IMR-90 (cell line): ENCODE results near the gene GK. TPM values are rescaled to one million over a fixed set of nuclear protein-coding genes. Genes with fewer than 3 reads are reported as not detected.
A peak's percentile ranks its signal among the peaks of the same experiment; 100 is the strongest.

Experiments
- ATAC-seq: fragments of 200-7000 bp; cut with Tn5 transposase; 2 replicates; pipeline ENCODE4 v1.9.1; 2020; ENCODE audit warnings: low read depth, mild to moderate bottlenecking, moderate library complexity
- Bru-seq: library from RNA; stranded (reverse); fragments of 400-500 nt; gene quantifications from one replicate; lab custom pipeline; 2021; lab: Mats Ljungman, UMichigan
- BruChase-seq, 2 experiments: library from RNA; stranded (reverse); fragments of 400-500 nt; gene quantifications; one replicate each; lab custom pipeline; 2021; lab: Mats Ljungman, UMichigan
- BruUV-seq: library from RNA; stranded (reverse); fragments of 400-500 nt; replicated peaks from 2 replicates; lab custom pipeline; 2021; lab: Mats Ljungman, UMichigan
- CTCF ChIA-PET: fragments of 300-600 bp; formaldehyde crosslinking; extraction: SDS; loops from one replicate; lab custom pipeline; 2021; ENCODE audit warnings: antibody characterized with exemption; lab: Yijun Ruan, JAX
- POLR2A ChIA-PET: fragments of 300-600 bp; sonication (Branson Sonifier 250); formaldehyde crosslinking; loops from one replicate; lab custom pipeline; 2022; ENCODE audit warnings: antibody characterized with exemption; ENCODE audit not compliant: unreplicated experiment; lab: Charles Lee
- DNase-seq: peaks from one replicate; pipeline ENCODE4 v3.0.0; 2013
- H2AFZ ChIP-seq: replicated peaks from 2 replicates; pipeline ENCODE3; 2013; ENCODE audit warnings: low read length, mild to moderate bottlenecking; ENCODE audit not compliant: poor library complexity
- H2AK5ac ChIP-seq: 2 replicates; pipeline ENCODE4 v1.6.1; 2013; ENCODE audit warnings: low read depth, low read length, inconsistent platforms
- H2AK9ac ChIP-seq: replicated peaks from 2 replicates; pipeline ENCODE3; 2013; ENCODE audit warnings: mild to moderate bottlenecking, low read depth, low read length, moderate library complexity; ENCODE audit not compliant: poor library complexity
- H2BK120ac ChIP-seq: 2 replicates; pipeline ENCODE4 v1.6.1; 2013; ENCODE audit warnings: low read depth, low read length, inconsistent platforms
- H2BK15ac ChIP-seq: 3 replicates; pipeline ENCODE4 v1.6.1; 2013; ENCODE audit warnings: low read depth, low read length, inconsistent platforms
- H2BK20ac ChIP-seq: 2 replicates; pipeline ENCODE4 v1.6.1; 2013; ENCODE audit warnings: low read depth, mild to moderate bottlenecking, inconsistent platforms, low read length, moderate library complexity
- H2BK5ac ChIP-seq: 2 replicates; pipeline ENCODE4 v1.6.1; 2013; ENCODE audit warnings: mild to moderate bottlenecking, low read depth, low read length, inconsistent platforms; ENCODE audit not compliant: poor library complexity, severe bottlenecking
- H3K14ac ChIP-seq: replicated peaks from 2 replicates; pipeline ENCODE4 v1.6.1; 2013; ENCODE audit warnings: low read depth, low read length, inconsistent platforms
- H3K18ac ChIP-seq: 2 replicates; pipeline ENCODE4 v1.6.1; 2013; ENCODE audit warnings: low read depth, low read length, control low read depth
- H3K23ac ChIP-seq: 2 replicates; pipeline ENCODE4 v1.6.1; 2013; ENCODE audit warnings: low read depth, low read length, inconsistent platforms
- H3K27ac ChIP-seq: 2 replicates; pipeline ENCODE4 v1.5.1; 2013; ENCODE audit warnings: mild to moderate bottlenecking, control low read depth, low read length; ENCODE audit not compliant: insufficient read depth
- H3K27me3 ChIP-seq: 2 replicates; pipeline ENCODE4 v1.6.1; 2013; ENCODE audit warnings: low read length; ENCODE audit not compliant: control insufficient read depth, insufficient read depth
- H3K36me3 ChIP-seq: 2 replicates; pipeline ENCODE4 v1.6.1; 2013; ENCODE audit warnings: low read length, mixed read lengths; ENCODE audit not compliant: control insufficient read depth, insufficient read depth
- H3K4ac ChIP-seq: 2 replicates; pipeline ENCODE4 v1.6.1; 2013; ENCODE audit warnings: low read depth, low read length, inconsistent platforms
- H3K4me1 ChIP-seq: 2 replicates; pipeline ENCODE4 v1.6.1; 2013; ENCODE audit warnings: low read length, mixed read lengths; ENCODE audit not compliant: control insufficient read depth, insufficient read depth
- H3K4me2 ChIP-seq: 2 replicates; pipeline ENCODE4 v1.6.1; 2013; ENCODE audit warnings: low read depth, mild to moderate bottlenecking, control low read depth, low read length, moderate library complexity
- H3K4me3 ChIP-seq: 2 replicates; pipeline ENCODE4 v1.5.1; 2013; ENCODE audit warnings: low read depth, mild to moderate bottlenecking, control low read depth, low read length, moderate library complexity; ENCODE audit not compliant: insufficient read depth
- H3K56ac ChIP-seq: 2 replicates; pipeline ENCODE4 v1.6.1; 2013; ENCODE audit warnings: low read length, inconsistent platforms; ENCODE audit not compliant: insufficient read depth; ENCODE audit errors: extremely low read depth
- H3K79me1 ChIP-seq, 2 experiments: 2 replicates each; pipeline ENCODE4 v1.6.1; 2013; ENCODE audit warnings: low read length in 2 of 2, inconsistent platforms in 1 of 2, low read depth in 1 of 2
- H3K9ac ChIP-seq: 2 replicates; pipeline ENCODE4 v1.6.1; 2013; ENCODE audit warnings: low read depth, low read length, control low read depth
- H3K9me1 ChIP-seq: 2 replicates; pipeline ENCODE4 v1.6.1; 2013; ENCODE audit warnings: low read length, inconsistent platforms; ENCODE audit not compliant: insufficient read depth
- H3K9me3 ChIP-seq: 2 replicates; pipeline ENCODE4 v1.6.1; 2013; ENCODE audit warnings: low read length; ENCODE audit not compliant: control insufficient read depth, insufficient read depth
- H4K20me1 ChIP-seq: 2 replicates; pipeline ENCODE4 v1.6.1; 2013; ENCODE audit warnings: low read length, inconsistent platforms; ENCODE audit not compliant: insufficient read depth
- H4K5ac ChIP-seq: 2 replicates; pipeline ENCODE4 v1.6.1; 2013; ENCODE audit warnings: mild to moderate bottlenecking, low read depth, low read length, control low read depth
- H4K8ac ChIP-seq, 2 experiments: 2 replicates each; pipeline ENCODE4 v1.6.1; 2013; ENCODE audit warnings: low read depth in 2 of 2, low read length in 2 of 2, control low read depth in 1 of 2, inconsistent platforms in 1 of 2
- H4K91ac ChIP-seq: 2 replicates; pipeline ENCODE4 v1.6.1; 2013; ENCODE audit warnings: low read depth, low read length, inconsistent platforms; ENCODE audit not compliant: insufficient read depth
- POLR2A ChIP-seq: IDR thresholded peaks from 2 replicates; pipeline ENCODE4 v1.6.1; 2012; ENCODE audit warnings: mild to moderate bottlenecking, low read depth, low read length
- RCOR1 ChIP-seq: IDR thresholded peaks from 2 replicates; pipeline ENCODE4 v1.6.1; 2012; ENCODE audit warnings: mild to moderate bottlenecking, low read length, improper control_type of control experiment; ENCODE audit not compliant: insufficient replicate concordance
- whole genome bisulfite sequencing, 2 experiments: methylation state at CpG; one replicate each; pipeline versions ENCODE4 v1.1.5 to v1.1.7; 2013; ENCODE audit warnings: missing lambda C conversion rate in 2 of 2; ENCODE audit not compliant: insufficient read length in 1 of 2; ENCODE audit errors: extremely low coverage in 2 of 2; 5-methylcytosine and 5-hydroxymethylcytosine counted together
- dilution Hi-C: fragments of 300-500 bp; cut with HindIII; formaldehyde crosslinking; loops from one replicate; pipeline ENCODE4 v1.14.3; 2018; ENCODE audit warnings: low sequenced_read_pairs; ENCODE audit not compliant: unreplicated experiment
- in situ Hi-C: fragments of 300-500 bp; cut with MboI; formaldehyde crosslinking; loops from 3 replicates; pipeline ENCODE4 v1.14.3; 2019; ENCODE audit warnings: low sequenced_read_pairs, inconsistent platforms, mixed read lengths
- intact Hi-C: fragments of 100-400 bp; cut with micrococcal nuclease; formaldehyde crosslinking; loops from 2 replicates; pipeline ENCODE4 v1.10.0; 2022
- long read RNA-seq: library from polyadenylated mRNA; unstranded; transcript quantifications from one replicate; pipeline ENCODE4 v2.0.0, GENCODE V29; 2021; ENCODE audit not compliant: unreplicated experiment
- polyA plus RNA-seq, 3 experiments: library from polyadenylated mRNA; depleted of rRNA; stranded (reverse); fragments of >200 nt; gene quantifications; 2 replicates each; pipeline ENCODE4 v1.2.3, GENCODE V29; 2012; ENCODE audit warnings: low replicate concordance in 1 of 3
- total RNA-seq: library from RNA; depleted of rRNA; stranded (reverse); fragments of >200 nt; gene quantifications from 2 replicates; pipeline ENCODE4 v1.2.3, GENCODE V29; 2012; rRNA removed

GK gene
- total RNA-seq: 9.3 and 12.2 TPM in 2 replicates
- 5.5 and 7.6 TPM in 2 replicates for polyA plus RNA-seq (2012; rRNA removed)
- 1.4 and 1.5 TPM in 2 replicates for polyA plus RNA-seq (2012; cell fraction: cytosol; rRNA removed)
- polyA plus RNA-seq (2012; cell fraction: nucleus; rRNA removed; ENCODE audit: low replicate concordance): 3.9 and 21.6 TPM in 2 replicates
- percentile 87 among the genes with signal in this experiment for Bru-seq, nascent RNA
- percentile 89 among the genes with signal in this experiment for BruChase-seq, experiment 1, labeled RNA remaining after a 6-hour chase
- BruChase-seq, experiment 2, labeled RNA remaining after a 2-hour chase: percentile 93 among the genes with signal in this experiment
- long read RNA-seq, transcript GK-203 (20 exons, 3,707 nt): major isoform, 45 of 74 reads
- long read RNA-seq, transcript GK-204 (19 exons, 2,063 nt): minor isoform, 5 of 74 reads
- long read RNA-seq, partial matches to known transcripts: 9 of 74 reads
- long read RNA-seq, other reads (novel, unspliced or antisense): 15 of 74 reads

- no peaks in the 10 kb centered on the region for H3K27me3 ChIP-seq
- peak within 1 kb of the TSS; percentile 80 for H2AK9ac ChIP-seq
- BruUV-seq: no TSS peak
- H3K9me3 ChIP-seq: no peaks in the 10 kb centered on the region
- peak within 1 kb of the TSS; percentile 97 for H2AFZ ChIP-seq
- CTCF ChIA-PET: interaction anchor here (0.6 to 0.9 kb wide), 2 partner anchors 18 to 705 kb away, joined by 3 read pairs; no protein-coding TSS in a partner anchor
- peak within 1 kb of the TSS in 1 of 2 experiments; percentile 75; a peak in 3 of 4 replicates for H4K8ac ChIP-seq
- in situ Hi-C loops: no loop called here
- TF ChIP-seq POLR2A: peak; percentile 68
- no peak for TF ChIP-seq RCOR1
- peak within 1 kb of the TSS; percentile 80 for H3K4ac ChIP-seq
- peak within 1 kb of the TSS; percentile 57; the same call in 1 of the 2 replicates for H2BK120ac ChIP-seq
- H4K91ac ChIP-seq: peak within 1 kb of the TSS; percentile 44; the same call in 1 of the 2 replicates
- POLR2A ChIA-PET: no interaction called here
- H2BK20ac ChIP-seq: peak within 1 kb of the TSS; percentile 28; the same call in 1 of the 2 replicates
- peak within 1 kb of the TSS; percentile 75 for H3K27ac ChIP-seq
- peak within 1 kb of the TSS; percentile 71 for H2BK5ac ChIP-seq
- dilution Hi-C loops: no loop called here
- peaks cover 0 to 8% of the 10 kb centered on the region in 2 experiments; a peak in 1 of 4 replicates for H3K79me1 ChIP-seq
- no peaks in the 10 kb centered on the region; the same call in 1 of the 2 replicates for H3K36me3 ChIP-seq
- DNase-seq (peak; percentile 12), ATAC-seq (peak; percentile 2)
- peak within 1 kb of the TSS; percentile 89 for H3K4me3 ChIP-seq
- peak within 1 kb of the TSS; percentile 27 for H3K18ac ChIP-seq
- no peaks in the 10 kb centered on the region; the same call in 1 of the 2 replicates for H3K9me1 ChIP-seq
- peak within 1 kb of the TSS; percentile 75 for H3K4me2 ChIP-seq
- intact Hi-C loops: loop anchor here (10.0 kb wide), 1 partner anchor 79 kb away; the partner anchor contains the start of gene TASL
- H4K5ac ChIP-seq: peak within 1 kb of the TSS; percentile 39
- no peaks in the 10 kb centered on the region for H4K20me1 ChIP-seq
- peak within 1 kb of the TSS; percentile 70 for H2AK5ac ChIP-seq
- H3K9ac ChIP-seq: peak within 1 kb of the TSS; percentile 75
- H3K56ac ChIP-seq: peak within 1 kb of the TSS; percentile 54
- 54% methylated on average over 9 of the region's 53 CpGs; no CpG with 5 or more reads in 1 of the 2 experiments for WGBS, 2 experiments
- no peaks in the 10 kb centered on the region; the same call in 1 of the 2 replicates for H3K4me1 ChIP-seq
- H3K23ac ChIP-seq: peak within 1 kb of the TSS; percentile 91
- H2BK15ac ChIP-seq: peak within 1 kb of the TSS; percentile 26; the same call in 1 of the 3 replicates
- H3K14ac ChIP-seq: peak within 1 kb of the TSS; percentile 74
These were observed at the start of gene GK for GRCh38 chrX:30653415-30654131. Gene GK (plus strand): TSS chrX:30653423. CDS start chrX:30653538, 115 bp downstream.
